Panc1 (cell line): ENCODE measurements around the gene IER5L. TPM values are rescaled to one million over a fixed set of nuclear protein-coding genes. Genes with fewer than 3 reads are reported as not detected.

ENCODE experiments used
- ATAC-seq: fragments of 200-7000 bp; cut with Tn5 transposase; 2 replicates; pipeline ENCODE4 v1.9.1; 2020; ENCODE audit warnings: mild to moderate bottlenecking, moderate library complexity
- BruUV-seq: library from RNA; stranded (reverse); fragments of 400-500 nt; replicated peaks from 2 replicates; lab custom pipeline; 2021; lab: Mats Ljungman, UMichigan
- CTCF ChIA-PET: fragments of 300-600 bp; sonication (Branson Sonifier 250); formaldehyde crosslinking; loops from one replicate; lab custom pipeline; 2022; ENCODE audit warnings: antibody characterized with exemption; lab: Charles Lee
- POLR2A ChIA-PET: fragments of 300-600 bp; sonication (Branson Sonifier 250); formaldehyde crosslinking; loops from one replicate; lab custom pipeline; 2022; ENCODE audit warnings: antibody characterized with exemption; lab: Charles Lee
- DNase-seq: peaks from one replicate; pipeline ENCODE4 v3.0.0-alpha.2; 2010; ENCODE audit warnings: low read depth, low spot score
- H3K27ac ChIP-seq: 2 replicates; pipeline ENCODE4 v1.5.1; 2011; ENCODE audit warnings: mild to moderate bottlenecking, low read length, inconsistent platforms
- H3K27me3 ChIP-seq: fragments of 200-500 bp; sonication (Bioruptor generic); 2 replicates; pipeline ENCODE4 v1.6.0; 2014; ENCODE audit warnings: low read length, inconsistent platforms; ENCODE audit not compliant: control insufficient read depth, insufficient read depth
- H3K36me3 ChIP-seq: fragments of 200-500 bp; sonication (Bioruptor generic); 2 replicates; pipeline ENCODE4 v1.5.1; 2014; ENCODE audit warnings: inconsistent platforms, mild to moderate bottlenecking, low read length, moderate library complexity; ENCODE audit not compliant: control insufficient read depth, insufficient read depth
- H3K4me1 ChIP-seq: 2 replicates; pipeline ENCODE4 v1.5.1; 2011; ENCODE audit warnings: inconsistent platforms, mild to moderate bottlenecking, low read length, moderate library complexity; ENCODE audit not compliant: control insufficient read depth, insufficient read depth
- H3K4me3 ChIP-seq, 2 experiments: 2 replicates each; pipeline ENCODE4 v1.5.1; 2011 to 2012; ENCODE audit warnings: low read depth in 2 of 2, low read length in 2 of 2, mild to moderate bottlenecking in 2 of 2, inconsistent platforms in 1 of 2, moderate library complexity in 1 of 2
- H3K9me3 ChIP-seq: fragments of 200-500 bp; sonication (Bioruptor generic); 2 replicates; pipeline ENCODE4 v1.5.1; 2014; ENCODE audit warnings: low read depth, mild to moderate bottlenecking, inconsistent platforms, low read length, moderate library complexity; ENCODE audit not compliant: control insufficient read depth, insufficient read depth
- POLR2AphosphoS5 ChIP-seq: IDR thresholded peaks from 2 replicates; pipeline ENCODE4 v1.6.1; 2012; ENCODE audit warnings: mild to moderate bottlenecking, low read depth, low read length, moderate library complexity
- SIN3A ChIP-seq: IDR thresholded peaks from 2 replicates; pipeline ENCODE4 v1.6.1; 2012; ENCODE audit warnings: low read depth, mild to moderate bottlenecking, low read length, moderate library complexity, borderline replicate concordance; ENCODE audit not compliant: insufficient read depth
- TCF7L2 ChIP-seq: IDR thresholded peaks from 2 replicates; pipeline ENCODE4 v1.6.1; 2011; ENCODE audit warnings: mild to moderate bottlenecking, low read depth, low read length, inconsistent platforms
- in situ Hi-C: cut with HindIII; loops from 2 replicates; pipeline ENCODE4 v1.10.0; 2016; ENCODE audit warnings: low sequenced_read_pairs, low pct_unique_long_range_greater_than_20kb
- intact Hi-C: fragments of 100-400 bp; cut with micrococcal nuclease; formaldehyde crosslinking; loops from one replicate; pipeline ENCODE4 v1.10.0; 2022; ENCODE audit not compliant: unreplicated experiment
- total RNA-seq: library from RNA; stranded (reverse); gene quantifications from one replicate; pipeline ENCODE4 v1.2.1, GENCODE V29; 2021; ENCODE audit not compliant: unreplicated experiment
- TF ChIP-seq, protein P1 (sequence below): fragments of 450-650 bp; IDR thresholded peaks from 2 replicates; pipeline ENCODE4 v1.5.1; 2017; ENCODE audit warnings: mild to moderate bottlenecking
- TF ChIP-seq, protein P2 (sequence below), 2 experiments: IDR thresholded peaks; 2 replicates each; pipeline ENCODE4 v1.6.1; 2011 to 2012; ENCODE audit warnings: low read depth in 2 of 2, control low read depth in 1 of 2, low read length in 1 of 2, mild to moderate bottlenecking in 1 of 2, moderate library complexity in 1 of 2; ENCODE audit not compliant: insufficient read depth in 1 of 2

IER5L gene
- total RNA-seq, 1 experiment from 2014 or later: 44.6 TPM

DNA sequence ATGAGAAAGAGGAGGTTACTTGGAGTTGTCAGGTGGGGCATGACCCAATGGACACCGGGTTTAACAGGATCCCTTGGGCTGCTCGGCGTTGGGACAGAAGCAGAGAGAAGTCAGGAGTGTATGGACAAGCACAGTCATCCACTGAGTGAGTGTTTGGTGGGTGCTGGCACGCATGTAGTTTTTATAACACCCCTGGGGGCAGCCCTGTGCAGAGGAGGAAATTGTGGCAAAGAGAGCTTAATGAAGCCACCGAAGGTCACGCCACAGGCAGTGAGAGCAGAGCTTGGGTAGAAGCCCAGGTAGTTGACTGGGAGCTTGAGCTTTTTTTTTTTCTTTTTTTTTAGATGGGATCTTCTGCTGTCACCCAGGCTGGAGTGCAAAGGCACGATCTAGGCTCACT, 43.2 kb upstream of the IER5L start:
- Histone ChIP-seq H3K27me3 (no peaks in the 10 kb centered on the region), H3K4me1 (no peaks in the 10 kb centered on the region), H3K9me3 (no peaks in the 10 kb centered on the region), H3K4me3 (no peak overlapping the region), H3K27ac (no peak overlapping the region), H3K36me3 (no peaks in the 10 kb centered on the region)
- in situ Hi-C loops: no loop called here
- ATAC-seq (no peak), DNase-seq (no peak)
- no TSS peak for BruUV-seq
- intact Hi-C loops: no loop called here
- ChIA-PET CTCF (no interaction called here), POLR2A (interaction anchor here (0.6 kb wide), 1 partner anchor 15 kb away, joined by 4 read pairs; no protein-coding TSS in a partner anchor)
- TF ChIP-seq, protein P1, sequence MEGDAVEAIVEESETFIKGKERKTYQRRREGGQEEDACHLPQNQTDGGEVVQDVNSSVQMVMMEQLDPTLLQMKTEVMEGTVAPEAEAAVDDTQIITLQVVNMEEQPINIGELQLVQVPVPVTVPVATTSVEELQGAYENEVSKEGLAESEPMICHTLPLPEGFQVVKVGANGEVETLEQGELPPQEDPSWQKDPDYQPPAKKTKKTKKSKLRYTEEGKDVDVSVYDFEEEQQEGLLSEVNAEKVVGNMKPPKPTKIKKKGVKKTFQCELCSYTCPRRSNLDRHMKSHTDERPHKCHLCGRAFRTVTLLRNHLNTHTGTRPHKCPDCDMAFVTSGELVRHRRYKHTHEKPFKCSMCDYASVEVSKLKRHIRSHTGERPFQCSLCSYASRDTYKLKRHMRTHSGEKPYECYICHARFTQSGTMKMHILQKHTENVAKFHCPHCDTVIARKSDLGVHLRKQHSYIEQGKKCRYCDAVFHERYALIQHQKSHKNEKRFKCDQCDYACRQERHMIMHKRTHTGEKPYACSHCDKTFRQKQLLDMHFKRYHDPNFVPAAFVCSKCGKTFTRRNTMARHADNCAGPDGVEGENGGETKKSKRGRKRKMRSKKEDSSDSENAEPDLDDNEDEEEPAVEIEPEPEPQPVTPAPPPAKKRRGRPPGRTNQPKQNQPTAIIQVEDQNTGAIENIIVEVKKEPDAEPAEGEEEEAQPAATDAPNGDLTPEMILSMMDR: no peak
- TF ChIP-seq SIN3A: no peak
- no peak for TF ChIP-seq POLR2AphosphoS5
- TF ChIP-seq, protein P2, sequence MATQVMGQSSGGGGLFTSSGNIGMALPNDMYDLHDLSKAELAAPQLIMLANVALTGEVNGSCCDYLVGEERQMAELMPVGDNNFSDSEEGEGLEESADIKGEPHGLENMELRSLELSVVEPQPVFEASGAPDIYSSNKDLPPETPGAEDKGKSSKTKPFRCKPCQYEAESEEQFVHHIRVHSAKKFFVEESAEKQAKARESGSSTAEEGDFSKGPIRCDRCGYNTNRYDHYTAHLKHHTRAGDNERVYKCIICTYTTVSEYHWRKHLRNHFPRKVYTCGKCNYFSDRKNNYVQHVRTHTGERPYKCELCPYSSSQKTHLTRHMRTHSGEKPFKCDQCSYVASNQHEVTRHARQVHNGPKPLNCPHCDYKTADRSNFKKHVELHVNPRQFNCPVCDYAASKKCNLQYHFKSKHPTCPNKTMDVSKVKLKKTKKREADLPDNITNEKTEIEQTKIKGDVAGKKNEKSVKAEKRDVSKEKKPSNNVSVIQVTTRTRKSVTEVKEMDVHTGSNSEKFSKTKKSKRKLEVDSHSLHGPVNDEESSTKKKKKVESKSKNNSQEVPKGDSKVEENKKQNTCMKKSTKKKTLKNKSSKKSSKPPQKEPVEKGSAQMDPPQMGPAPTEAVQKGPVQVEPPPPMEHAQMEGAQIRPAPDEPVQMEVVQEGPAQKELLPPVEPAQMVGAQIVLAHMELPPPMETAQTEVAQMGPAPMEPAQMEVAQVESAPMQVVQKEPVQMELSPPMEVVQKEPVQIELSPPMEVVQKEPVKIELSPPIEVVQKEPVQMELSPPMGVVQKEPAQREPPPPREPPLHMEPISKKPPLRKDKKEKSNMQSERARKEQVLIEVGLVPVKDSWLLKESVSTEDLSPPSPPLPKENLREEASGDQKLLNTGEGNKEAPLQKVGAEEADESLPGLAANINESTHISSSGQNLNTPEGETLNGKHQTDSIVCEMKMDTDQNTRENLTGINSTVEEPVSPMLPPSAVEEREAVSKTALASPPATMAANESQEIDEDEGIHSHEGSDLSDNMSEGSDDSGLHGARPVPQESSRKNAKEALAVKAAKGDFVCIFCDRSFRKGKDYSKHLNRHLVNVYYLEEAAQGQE (IDR thresholded peaks at IDR 0.05; ENCODE audit: insufficient read depth in 1 of 2, low read depth in 2 of 2, low read length in 1 of 2): no peak
- no peak for TF ChIP-seq TCF7L2

DNA sequence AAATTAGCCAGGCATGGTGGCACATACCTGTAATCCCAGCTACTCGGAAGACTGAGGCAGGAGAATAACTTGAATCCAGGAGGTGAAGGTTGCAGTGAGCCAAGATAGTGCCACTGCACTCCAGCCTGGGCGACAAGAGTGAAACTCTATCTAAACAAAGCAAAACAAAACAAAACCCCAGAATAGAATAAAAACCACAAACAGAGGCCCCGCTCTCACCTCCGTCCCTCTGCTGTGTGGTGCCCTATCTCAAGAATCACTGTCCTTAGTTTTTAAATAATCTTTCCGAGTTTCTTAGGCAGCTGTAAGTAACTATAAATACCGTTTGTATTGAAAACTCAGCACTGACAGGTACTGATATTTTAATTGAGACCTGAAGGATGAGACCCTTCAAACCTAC, 42.7 kb upstream of the IER5L start:
- BruUV-seq: no TSS peak
- H3K27ac ChIP-seq: no peak overlapping the region
- no peaks in the 10 kb centered on the region for H3K9me3 ChIP-seq
- no peaks in the 10 kb centered on the region for H3K36me3 ChIP-seq
- DNase-seq: no peak
- intact Hi-C loops (no loop called here), in situ Hi-C loops (no loop called here)
- H3K4me3 ChIP-seq: no peak overlapping the region
- POLR2A ChIA-PET: interaction anchor here (0.6 kb wide), 1 partner anchor 15 kb away, joined by 4 read pairs; no protein-coding TSS in a partner anchor
- no peak for TF ChIP-seq TCF7L2
- TF ChIP-seq, protein P1: no peak
- TF ChIP-seq, protein P2 (IDR thresholded peaks at IDR 0.05; ENCODE audit: insufficient read depth in 1 of 2, low read depth in 2 of 2, low read length in 1 of 2): no peak
- TF ChIP-seq POLR2AphosphoS5: no peak
- TF ChIP-seq SIN3A: no peak
- H3K4me1 ChIP-seq: no peaks in the 10 kb centered on the region
- ATAC-seq: no peak
- no peaks in the 10 kb centered on the region for H3K27me3 ChIP-seq
- CTCF ChIA-PET: no interaction called here
